OCI-LY3 (cell line): ENCODE data around the gene MYPN.

Experiments used
- H2AFZ ChIP-seq: fragments of 200-600, 300-600 bp; shearing (Covaris generic); 2 replicates; pipeline ENCODE4 v1.6.0; 2014; ENCODE audit warnings: antibody characterized with exemption, low read depth, low read length
- H3K27ac ChIP-seq: fragments of 200-600, 300-600 bp; sonication (generic); 2 replicates; pipeline ENCODE4 v1.5.1; 2014; ENCODE audit warnings: mild to moderate bottlenecking, low read length, moderate library complexity, mixed read lengths
- H3K27me3 ChIP-seq: fragments of 200-600, 300-600 bp; sonication (generic); 2 replicates; pipeline ENCODE4 v1.6.1; 2014; ENCODE audit warnings: low read depth, low read length, mixed read lengths
- H3K36me3 ChIP-seq: fragments of 200-600, 300-600 bp; sonication (generic); replicated peaks from 2 replicates; pipeline ENCODE3; 2014; ENCODE audit warnings: low read depth, low read length, mixed read lengths
- H3K4me1 ChIP-seq: fragments of 300-600, 200-600 bp; sonication (generic); 2 replicates; pipeline ENCODE4 v1.6.1; 2014; ENCODE audit warnings: low read length, mixed read lengths
- H3K4me2 ChIP-seq: fragments of 200-600, 300-600 bp; sonication (generic); 2 replicates; pipeline ENCODE4 v1.6.1; 2014; ENCODE audit warnings: low read length, mixed read lengths
- H3K4me3 ChIP-seq: fragments of 300-600, 200-600 bp; sonication (generic); 2 replicates; pipeline ENCODE4 v1.5.1; 2014; ENCODE audit warnings: antibody characterized with exemption, mild to moderate bottlenecking, low read length, moderate library complexity
- H3K79me2 ChIP-seq: fragments of 300-600, 200-600 bp; shearing (Covaris generic); 2 replicates; pipeline ENCODE4 v1.6.1; 2014; ENCODE audit warnings: mild to moderate bottlenecking, low read length, mixed read lengths
- H3K9ac ChIP-seq: fragments of 300-600, 200-600 bp; shearing (Covaris generic); 2 replicates; pipeline ENCODE4 v1.6.0; 2014; ENCODE audit warnings: mild to moderate bottlenecking, low read length, moderate library complexity
- H3K9me3 ChIP-seq: fragments of 200-600, 300-600 bp; shearing (Covaris generic); 2 replicates; pipeline ENCODE4 v1.6.1; 2014; ENCODE audit warnings: low read length, mixed read lengths; ENCODE audit not compliant: insufficient read depth
- H4K20me1 ChIP-seq: fragments of 200-600, 300-600 bp; sonication (generic); 2 replicates; pipeline ENCODE4 v1.6.1; 2016; ENCODE audit warnings: low read length, mixed read lengths; ENCODE audit not compliant: insufficient read depth
- EZH2phosphoT487 ChIP-seq: fragments of 200-600 bp; shearing (Covaris generic); IDR thresholded peaks from 2 replicates; pipeline ENCODE4 v1.6.1; 2018; ENCODE audit warnings: antibody characterized with exemption, mixed run types, low read depth
- TF ChIP-seq, protein P1 (sequence below): fragments of 200-600, 300-600 bp; sonication (generic); IDR thresholded peaks from 2 replicates; pipeline ENCODE4 v1.5.1; 2014; ENCODE audit warnings: antibody characterized with exemption, low read length, low read depth

The MYPN gene

DNA sequence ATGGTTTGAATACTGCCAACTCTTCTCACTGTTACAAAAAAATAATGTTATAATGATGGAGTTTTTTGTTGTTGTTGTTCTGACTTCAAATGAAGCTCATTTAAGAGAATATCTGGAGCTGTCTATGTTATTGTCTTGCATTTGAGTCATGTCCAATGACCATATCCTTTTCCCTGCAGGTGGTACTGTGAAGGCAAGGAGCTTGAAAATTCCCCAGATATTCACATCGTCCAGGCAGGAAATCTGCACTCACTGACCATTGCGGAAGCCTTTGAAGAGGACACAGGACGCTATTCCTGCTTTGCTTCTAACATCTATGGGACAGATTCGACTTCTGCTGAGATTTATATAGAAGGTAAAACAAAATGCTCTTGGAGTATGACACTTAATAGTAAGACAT is 33.5 kb downstream of the MYPN start:
- H3K27me3 ChIP-seq = no peaks in the 10 kb centered on the region
- no peak overlapping the region for H3K4me2 ChIP-seq
- TF ChIP-seq, protein P1, sequence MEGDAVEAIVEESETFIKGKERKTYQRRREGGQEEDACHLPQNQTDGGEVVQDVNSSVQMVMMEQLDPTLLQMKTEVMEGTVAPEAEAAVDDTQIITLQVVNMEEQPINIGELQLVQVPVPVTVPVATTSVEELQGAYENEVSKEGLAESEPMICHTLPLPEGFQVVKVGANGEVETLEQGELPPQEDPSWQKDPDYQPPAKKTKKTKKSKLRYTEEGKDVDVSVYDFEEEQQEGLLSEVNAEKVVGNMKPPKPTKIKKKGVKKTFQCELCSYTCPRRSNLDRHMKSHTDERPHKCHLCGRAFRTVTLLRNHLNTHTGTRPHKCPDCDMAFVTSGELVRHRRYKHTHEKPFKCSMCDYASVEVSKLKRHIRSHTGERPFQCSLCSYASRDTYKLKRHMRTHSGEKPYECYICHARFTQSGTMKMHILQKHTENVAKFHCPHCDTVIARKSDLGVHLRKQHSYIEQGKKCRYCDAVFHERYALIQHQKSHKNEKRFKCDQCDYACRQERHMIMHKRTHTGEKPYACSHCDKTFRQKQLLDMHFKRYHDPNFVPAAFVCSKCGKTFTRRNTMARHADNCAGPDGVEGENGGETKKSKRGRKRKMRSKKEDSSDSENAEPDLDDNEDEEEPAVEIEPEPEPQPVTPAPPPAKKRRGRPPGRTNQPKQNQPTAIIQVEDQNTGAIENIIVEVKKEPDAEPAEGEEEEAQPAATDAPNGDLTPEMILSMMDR = no peak
- no peak for TF ChIP-seq EZH2phosphoT487

DNA sequence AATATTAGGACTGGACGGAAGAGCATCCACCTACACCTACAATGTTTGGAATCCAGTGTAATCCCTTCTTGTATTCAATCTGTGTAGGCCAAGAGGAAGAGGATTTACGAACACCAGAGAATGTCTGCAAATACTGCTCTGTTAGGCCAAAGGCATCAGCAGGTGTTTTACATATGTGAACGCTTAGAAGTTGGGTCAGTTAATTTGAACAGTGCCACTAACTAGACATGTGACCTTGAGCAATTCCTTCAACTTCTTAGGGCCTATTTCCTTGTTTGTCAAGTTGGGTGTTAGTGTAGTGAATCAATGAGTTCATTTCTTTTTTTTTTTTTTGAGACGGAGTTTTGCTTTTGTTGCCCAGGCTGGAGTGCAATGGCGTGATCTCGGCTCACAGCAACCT is 35.4 kb downstream of the MYPN start:
- TF ChIP-seq EZH2phosphoT487 = no peak
- TF ChIP-seq, protein P1 = no peak
- Histone ChIP-seq H3K9ac (no peak overlapping the region), H4K20me1 (no peaks in the 10 kb centered on the region), H3K79me2 (no peaks in the 10 kb centered on the region), H3K27me3 (no peaks in the 10 kb centered on the region), H3K36me3 (no peaks in the 10 kb centered on the region), H3K4me3 (no peak overlapping the region), H2AFZ (no peak overlapping the region), H3K27ac (no peak overlapping the region), H3K4me1 (no peaks in the 10 kb centered on the region), H3K9me3 (no peaks in the 10 kb centered on the region), H3K4me2 (no peak overlapping the region)

More for the DNA sequence above, 33.5 kb downstream of the MYPN start:
- no peak overlapping the region for H2AFZ ChIP-seq
- H3K27ac ChIP-seq = no peak overlapping the region
- H4K20me1 ChIP-seq = no peaks in the 10 kb centered on the region
- no peaks in the 10 kb centered on the region for H3K9me3 ChIP-seq
- H3K4me3 ChIP-seq = no peak overlapping the region
- no peak overlapping the region for H3K9ac ChIP-seq
- no peaks in the 10 kb centered on the region for H3K36me3 ChIP-seq
- H3K4me1 ChIP-seq = no peaks in the 10 kb centered on the region
- H3K79me2 ChIP-seq = no peaks in the 10 kb centered on the region

DNA sequence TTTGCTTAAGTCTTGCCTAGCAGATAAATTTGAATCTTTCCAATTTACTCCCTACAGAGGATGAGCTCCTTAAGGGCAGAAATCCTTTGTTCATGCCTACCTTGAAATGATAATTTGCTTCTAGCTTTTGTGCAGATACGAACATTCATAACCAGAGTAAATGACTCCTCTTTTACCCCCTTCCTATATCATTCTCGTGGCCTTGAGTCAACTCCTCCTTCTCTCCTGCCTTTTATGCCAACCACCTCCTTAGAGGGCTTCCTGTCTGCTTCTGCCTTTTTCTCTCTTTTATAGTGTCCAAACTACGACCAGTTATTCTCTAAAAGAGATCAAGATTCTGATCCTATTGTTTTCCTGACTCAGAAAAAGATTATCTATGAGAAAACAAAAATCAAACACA is 36.4 kb downstream of the MYPN start:
- no peak overlapping the region for H2AFZ ChIP-seq
- TF ChIP-seq, protein P1 = no peak
- no peak for TF ChIP-seq EZH2phosphoT487

DNA sequence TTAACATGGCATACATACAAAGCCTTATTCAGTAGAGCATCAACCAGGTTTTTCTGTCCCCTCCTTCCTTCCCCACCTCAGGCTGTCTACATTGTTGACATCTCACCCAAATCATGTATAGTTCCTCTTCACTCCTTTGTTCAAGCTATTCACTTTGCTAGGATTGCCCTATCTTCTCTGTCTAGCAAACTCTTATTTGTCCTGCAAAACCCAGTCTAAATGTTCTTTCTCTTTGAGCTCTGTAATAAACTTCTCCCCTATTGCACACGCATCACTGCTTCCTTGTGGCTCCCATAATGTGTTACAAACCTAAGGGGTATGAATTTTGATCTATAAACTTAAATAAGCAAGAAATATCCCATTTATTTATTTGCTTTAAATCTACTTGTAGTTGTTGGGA is 36.8 kb downstream of the MYPN start:
- Histone ChIP-seq H3K27ac (no peak overlapping the region), H3K36me3 (no peaks in the 10 kb centered on the region), H3K4me3 (no peak overlapping the region), H3K27me3 (no peaks in the 10 kb centered on the region), H4K20me1 (no peaks in the 10 kb centered on the region), H3K4me1 (no peaks in the 10 kb centered on the region), H2AFZ (no peak overlapping the region), H3K9me3 (no peaks in the 10 kb centered on the region), H3K79me2 (no peaks in the 10 kb centered on the region), H3K9ac (no peak overlapping the region), H3K4me2 (no peak overlapping the region)
- no peak for TF ChIP-seq EZH2phosphoT487
- TF ChIP-seq, protein P1 = no peak

More for the DNA sequence above, 36.4 kb downstream of the MYPN start:
- Histone ChIP-seq H3K27ac (no peak overlapping the region), H3K4me3 (no peak overlapping the region), H3K9me3 (no peaks in the 10 kb centered on the region), H3K9ac (no peak overlapping the region), H3K4me2 (no peak overlapping the region), H3K27me3 (no peaks in the 10 kb centered on the region), H3K36me3 (no peaks in the 10 kb centered on the region), H3K4me1 (no peaks in the 10 kb centered on the region), H3K79me2 (no peaks in the 10 kb centered on the region), H4K20me1 (no peaks in the 10 kb centered on the region)
